Caco-2 (cell line): Measurements from ENCODE around the gene ZIM2. TPM values are rescaled to one million over a fixed set of nuclear protein-coding genes. Genes with fewer than 3 reads are reported as not detected.

Experiments
- BruUV-seq: library from RNA; stranded (reverse); fragments of 400-500 nt; replicated peaks from 2 replicates; lab custom pipeline; 2021; lab: Mats Ljungman, UMichigan
- CTCF ChIA-PET: fragments of 300-600 bp; sonication (Branson Sonifier 250); formaldehyde crosslinking; loops from one replicate; lab custom pipeline; 2022; ENCODE audit warnings: antibody characterized with exemption; lab: Charles Lee
- POLR2A ChIA-PET: fragments of 300-600 bp; sonication (Branson Sonifier 250); formaldehyde crosslinking; loops from one replicate; lab custom pipeline; 2022; ENCODE audit warnings: antibody characterized with exemption; lab: Charles Lee
- DNase-seq, 2 experiments: peaks; one replicate each; pipeline versions ENCODE4 v3.0.0 to v3.0.0-alpha.2; 2020 to 2022
- H3K27me3 ChIP-seq: replicated peaks from 2 replicates; pipeline ENCODE4 v1.6.0; 2011; ENCODE audit warnings: low read length; ENCODE audit not compliant: control insufficient read depth, insufficient read depth
- H3K36me3 ChIP-seq: 2 replicates; pipeline ENCODE4 v1.5.1; 2011; ENCODE audit warnings: low read length; ENCODE audit not compliant: control insufficient read depth, insufficient read depth
- H3K4me1 ChIP-seq: fragments of 250-450 bp; sonication (Bioruptor Pico); 2 replicates; pipeline ENCODE4 v1.5.1; 2020; ENCODE audit warnings: mild to moderate bottlenecking
- H3K4me3 ChIP-seq: 2 replicates; pipeline ENCODE4 v1.5.1; 2011; ENCODE audit warnings: low read depth, mild to moderate bottlenecking, control low read depth, low read length
- H3K9me3 ChIP-seq: fragments of 250-450 bp; sonication (Bioruptor Pico); 2 replicates; pipeline ENCODE4 v1.5.1; 2020; ENCODE audit warnings: mild to moderate bottlenecking, moderate library complexity
- H3K27ac Mint-ChIP-seq: one replicate; pipeline ENCODE4 v1.8.0; 2022; ENCODE audit warnings: mixed read lengths; ENCODE audit not compliant: unreplicated experiment
- H3K27me3 Mint-ChIP-seq: one replicate; pipeline ENCODE4 v1.8.0; 2022; ENCODE audit warnings: mixed read lengths; ENCODE audit not compliant: insufficient read depth, unreplicated experiment
- H3K36me3 Mint-ChIP-seq: one replicate; pipeline ENCODE4 v1.8.0; 2022; ENCODE audit warnings: mild to moderate bottlenecking, mixed read lengths; ENCODE audit not compliant: insufficient read depth, unreplicated experiment
- H3K4me1 Mint-ChIP-seq: one replicate; pipeline ENCODE4 v1.8.0; 2022; ENCODE audit warnings: low read depth, mixed read lengths; ENCODE audit not compliant: unreplicated experiment
- H3K4me3 Mint-ChIP-seq: one replicate; pipeline ENCODE4 v1.8.0; 2022; ENCODE audit warnings: mild to moderate bottlenecking, moderate library complexity, mixed read lengths; ENCODE audit not compliant: unreplicated experiment
- H3K9me3 Mint-ChIP-seq: one replicate; pipeline ENCODE4 v1.8.0; 2022; ENCODE audit warnings: mixed read lengths; ENCODE audit not compliant: unreplicated experiment
- CTCF ChIP-seq, 2 experiments: fragments of 200-600 bp in 1 of 2; IDR thresholded peaks; 1 replicate in 1 of 2; 2 replicates in 1 of 2; pipeline versions ENCODE4 v1.5.1 to v1.8.0; 2011 to 2022; ENCODE audit warnings: antibody characterized with exemption in 1 of 2, control low read depth in 1 of 2, inconsistent platforms in 1 of 2, low read depth in 1 of 2, low read length in 1 of 2, mild to moderate bottlenecking in 1 of 2, moderate library complexity in 1 of 2; ENCODE audit not compliant: insufficient read depth in 1 of 2, severe bottlenecking in 1 of 2, unreplicated experiment in 1 of 2
- intact Hi-C: fragments of 100-400 bp; cut with micrococcal nuclease; formaldehyde crosslinking; loops from one replicate; pipeline ENCODE4 v1.10.0; 2022; ENCODE audit not compliant: unreplicated experiment
- total RNA-seq: library from RNA; stranded (reverse); gene quantifications from 2 replicates; pipeline ENCODE4 v1.2.3, GENCODE V29; 2022

The ZIM2 gene
- total RNA-seq, 1 experiment from 2014 or later, result not detected

- H3K9me3 Mint-ChIP-seq, result peaks cover 44% of the 10 kb centered on the region
- intact Hi-C loops, result no loop called here
- no peaks in the 10 kb centered on the region for H3K4me1 Mint-ChIP-seq
- H3K4me1 ChIP-seq, result no peaks in the 10 kb centered on the region
- H3K4me3 Mint-ChIP-seq, result no peak overlapping the region
- no peaks in the 10 kb centered on the region for H3K36me3 Mint-ChIP-seq
- TF ChIP-seq CTCF (IDR thresholded peaks at IDR 0.05; ENCODE audit: insufficient read depth in 1 of 2, low read depth in 1 of 2, low read length in 1 of 2, severe bottlenecking in 1 of 2, unreplicated experiment in 1 of 2), result no peak
- CTCF ChIA-PET, result no interaction called here
- H3K27me3 ChIP-seq, result no peaks in the 10 kb centered on the region
- no peaks in the 10 kb centered on the region for H3K27me3 Mint-ChIP-seq
- POLR2A ChIA-PET, result no interaction called here
- peaks cover 16% of the 10 kb centered on the region for H3K9me3 ChIP-seq
- H3K36me3 ChIP-seq, result no peaks in the 10 kb centered on the region
- BruUV-seq, result no TSS peak
- no peak overlapping the region for H3K4me3 ChIP-seq
- H3K27ac Mint-ChIP-seq, result no peak overlapping the region
- no peak for DNase-seq
Measured at GRCh38 chr19:56848166-56848565, 7.6 kb upstream of the ZIM2 start.

GRCh38 chr19:56842412-56842811 lies 1.9 kb upstream of the ZIM2 start:
- no peak for TF ChIP-seq CTCF (IDR thresholded peaks at IDR 0.05; ENCODE audit: insufficient read depth in 1 of 2, low read depth in 1 of 2, low read length in 1 of 2, severe bottlenecking in 1 of 2, unreplicated experiment in 1 of 2)
- no peaks in the 10 kb centered on the region for H3K4me1 Mint-ChIP-seq
- Histone ChIP-seq H3K27me3 (no peaks in the 10 kb centered on the region), H3K4me1 (no peaks in the 10 kb centered on the region), H3K9me3 (peaks cover 20% of the 10 kb centered on the region), H3K4me3 (no peak overlapping the region), H3K36me3 (no peaks in the 10 kb centered on the region)
- H3K27me3 Mint-ChIP-seq, result no peaks in the 10 kb centered on the region
- no peaks in the 10 kb centered on the region for H3K36me3 Mint-ChIP-seq
- H3K27ac Mint-ChIP-seq, result no peak overlapping the region
- no TSS peak for BruUV-seq
- ChIA-PET CTCF (no interaction called here), POLR2A (no interaction called here)
- DNase-seq, result no peak
- peaks cover 24% of the 10 kb centered on the region for H3K9me3 Mint-ChIP-seq
- intact Hi-C loops, result no loop called here
- H3K4me3 Mint-ChIP-seq, result no peak overlapping the region

DNA sequence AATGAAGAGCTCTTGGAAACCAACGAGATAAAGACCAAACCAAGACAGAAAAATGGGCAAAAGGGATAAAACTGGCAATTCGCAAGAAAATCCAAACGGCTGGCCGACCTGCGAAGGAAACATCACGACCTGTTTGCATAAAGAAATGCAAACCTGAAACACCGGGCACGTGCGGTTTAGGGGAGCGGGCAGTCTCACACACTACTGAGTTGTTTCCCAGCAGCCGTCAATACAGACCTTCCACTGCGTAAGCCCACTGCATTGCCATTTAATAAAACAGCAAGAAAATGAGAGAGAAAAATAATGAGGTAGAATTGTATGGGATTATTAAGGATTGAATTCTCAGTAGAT lies 642 bp upstream of the ZIM2 start:
- no peak for DNase-seq
- H3K36me3 Mint-ChIP-seq, result no peaks in the 10 kb centered on the region
- intact Hi-C loops, result no loop called here
- Histone ChIP-seq H3K4me3 (no peak overlapping the region), H3K27me3 (no peaks in the 10 kb centered on the region), H3K4me1 (no peaks in the 10 kb centered on the region), H3K36me3 (no peaks in the 10 kb centered on the region), H3K9me3 (peaks cover 25% of the 10 kb centered on the region)
- ChIA-PET CTCF (no interaction called here), POLR2A (no interaction called here)
- H3K27me3 Mint-ChIP-seq, result no peaks in the 10 kb centered on the region
- H3K4me3 Mint-ChIP-seq, result no peak overlapping the region
- no peak overlapping the region for H3K27ac Mint-ChIP-seq
- BruUV-seq, result no TSS peak
- peaks cover 23% of the 10 kb centered on the region for H3K9me3 Mint-ChIP-seq
- TF ChIP-seq CTCF (IDR thresholded peaks at IDR 0.05; ENCODE audit: insufficient read depth in 1 of 2, low read depth in 1 of 2, low read length in 1 of 2, severe bottlenecking in 1 of 2, unreplicated experiment in 1 of 2), result no peak
- H3K4me1 Mint-ChIP-seq, result no peaks in the 10 kb centered on the region
